Fibroblast of lung (primary cell): ENCODE results near the gene RAP1B. TPM values are rescaled to one million over a fixed set of nuclear protein-coding genes. Genes with fewer than 3 reads are reported as not detected.

Source experiments
- DNase-seq, 2 donors: peaks; one replicate each; pipeline versions ENCODE4 v3.0.0 to v3.0.0-alpha.2; 2010; ENCODE audit warnings: low read depth in 2 of 2
- H2AFZ ChIP-seq: 2 replicates; pipeline ENCODE4 v1.5.1; 2012; ENCODE audit warnings: low read length, control low read depth, inconsistent platforms
- H3K27ac ChIP-seq: 2 replicates; pipeline ENCODE4 v1.5.1; 2011; ENCODE audit warnings: low read length, control low read depth; ENCODE audit not compliant: insufficient read depth
- H3K27me3 ChIP-seq: 2 replicates; pipeline ENCODE4 v1.5.1; 2011; ENCODE audit warnings: mild to moderate bottlenecking, low read length; ENCODE audit not compliant: control insufficient read depth, insufficient read depth
- H3K36me3 ChIP-seq: 2 replicates; pipeline ENCODE4 v1.5.1; 2011; ENCODE audit warnings: low read length; ENCODE audit not compliant: control insufficient read depth, insufficient read depth
- H3K4me1 ChIP-seq: 2 replicates; pipeline ENCODE4 v1.5.1; 2011; ENCODE audit warnings: low read length; ENCODE audit not compliant: control insufficient read depth, insufficient read depth; ENCODE audit errors: extremely low read depth
- H3K4me2 ChIP-seq: 2 replicates; pipeline ENCODE4 v1.5.1; 2011; ENCODE audit warnings: low read length, control low read depth; ENCODE audit not compliant: insufficient read depth; ENCODE audit errors: extremely low read depth
- H3K4me3 ChIP-seq, 4 experiments: fragments of 200-600 bp in 1 of 4; sonication (generic) in 1 of 4; replicated peaks in 1 of 4; 2 replicates each; pipeline ENCODE4 v1.5.1; 2011 to 2016; ENCODE audit warnings: low read length in 4 of 4, low read depth in 3 of 4, mild to moderate bottlenecking in 3 of 4, control low read depth in 2 of 4, inconsistent platforms in 1 of 4, mixed read lengths in 1 of 4; ENCODE audit not compliant: insufficient read depth in 1 of 4; ENCODE audit errors: control extremely low read depth in 1 of 4
- H3K79me2 ChIP-seq: 2 replicates; pipeline ENCODE4 v1.5.1; 2012; ENCODE audit warnings: mild to moderate bottlenecking, low read length, inconsistent platforms; ENCODE audit not compliant: control insufficient read depth, insufficient read depth
- H3K9ac ChIP-seq: 2 replicates; pipeline ENCODE4 v1.5.1; 2011; ENCODE audit warnings: mild to moderate bottlenecking, low read length, control low read depth; ENCODE audit not compliant: insufficient read depth
- H3K9me3 ChIP-seq: 2 replicates; pipeline ENCODE4 v1.5.1; 2012; ENCODE audit warnings: low read depth, low read length; ENCODE audit not compliant: control insufficient read depth, insufficient read depth
- H4K20me1 ChIP-seq: 2 replicates; pipeline ENCODE4 v1.5.1; 2011; ENCODE audit warnings: low read length; ENCODE audit not compliant: control insufficient read depth, insufficient read depth; ENCODE audit errors: extremely low read depth
- EZH2 ChIP-seq: IDR thresholded peaks from 2 replicates; pipeline ENCODE4 v1.5.1; 2012; ENCODE audit warnings: low read length, control low read depth, mild to moderate bottlenecking; ENCODE audit errors: missing control alignments
- polyA plus RNA-seq, 2 donors: library from polyadenylated mRNA; depleted of rRNA in 1 of 2; stranded (reverse) in 1 of 2; unstranded in 1 of 2; fragments of >200 nt; gene quantifications; 2 replicates each; pipeline ENCODE4 v1.2.1, GENCODE V29; 2011 to 2012; ENCODE audit warnings: missing spikeins in 1 of 2
- total RNA-seq: library from RNA; depleted of rRNA; stranded (reverse); fragments of >200 nt; gene quantifications from 2 replicates; pipeline ENCODE4 v1.2.1, GENCODE V29; 2014
- TF ChIP-seq, protein P1 (sequence below), 2 donors: IDR thresholded peaks in 1 of 2; conservative IDR thresholded peaks in 1 of 2; 1 replicate in 1 of 2; 2 replicates in 1 of 2; pipeline ENCODE4 v1.5.1; 2011 to 2012; ENCODE audit warnings: low read length in 2 of 2, control low read depth in 1 of 2, inconsistent platforms in 1 of 2, low read depth in 1 of 2, mild to moderate bottlenecking in 1 of 2

Gene RAP1B
- total and polyA plus RNA-seq, 2 donors (not counting 1 experiment from before 2014, with no cell fraction given) = 194 to 383 TPM

DNA sequence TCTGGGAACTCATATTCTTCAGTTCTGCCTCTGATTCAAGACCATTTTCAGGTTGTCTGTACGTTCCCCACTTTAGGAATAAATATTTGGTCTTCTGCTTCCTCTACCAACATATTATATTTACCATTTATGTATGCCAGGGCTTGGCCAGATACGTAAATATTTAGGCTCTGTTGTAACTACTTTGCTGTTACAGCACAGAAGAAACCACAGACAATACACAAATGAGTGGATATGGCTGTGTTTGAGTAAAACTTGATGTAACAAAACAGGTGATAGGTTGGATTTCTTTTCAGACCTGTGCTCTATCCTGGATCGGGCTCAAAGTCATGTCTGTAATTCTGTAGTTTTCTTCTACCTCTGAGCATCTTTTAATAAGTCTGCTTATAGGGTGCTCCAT is 37.5 kb downstream of the RAP1B start:
- H3K4me2 ChIP-seq = no peak overlapping the region
- H3K9ac ChIP-seq = no peak overlapping the region
- H3K4me3 ChIP-seq = no peak overlapping the region
- no peaks in the 10 kb centered on the region for H4K20me1 ChIP-seq
- peaks cover 4% of the 10 kb centered on the region for H3K36me3 ChIP-seq
- no peaks in the 10 kb centered on the region for H3K9me3 ChIP-seq
- no peaks in the 10 kb centered on the region for H3K4me1 ChIP-seq
- peak in 1 of 2 donors; percentile 49 for DNase-seq
- TF ChIP-seq EZH2 = no peak
- TF ChIP-seq, protein P1, sequence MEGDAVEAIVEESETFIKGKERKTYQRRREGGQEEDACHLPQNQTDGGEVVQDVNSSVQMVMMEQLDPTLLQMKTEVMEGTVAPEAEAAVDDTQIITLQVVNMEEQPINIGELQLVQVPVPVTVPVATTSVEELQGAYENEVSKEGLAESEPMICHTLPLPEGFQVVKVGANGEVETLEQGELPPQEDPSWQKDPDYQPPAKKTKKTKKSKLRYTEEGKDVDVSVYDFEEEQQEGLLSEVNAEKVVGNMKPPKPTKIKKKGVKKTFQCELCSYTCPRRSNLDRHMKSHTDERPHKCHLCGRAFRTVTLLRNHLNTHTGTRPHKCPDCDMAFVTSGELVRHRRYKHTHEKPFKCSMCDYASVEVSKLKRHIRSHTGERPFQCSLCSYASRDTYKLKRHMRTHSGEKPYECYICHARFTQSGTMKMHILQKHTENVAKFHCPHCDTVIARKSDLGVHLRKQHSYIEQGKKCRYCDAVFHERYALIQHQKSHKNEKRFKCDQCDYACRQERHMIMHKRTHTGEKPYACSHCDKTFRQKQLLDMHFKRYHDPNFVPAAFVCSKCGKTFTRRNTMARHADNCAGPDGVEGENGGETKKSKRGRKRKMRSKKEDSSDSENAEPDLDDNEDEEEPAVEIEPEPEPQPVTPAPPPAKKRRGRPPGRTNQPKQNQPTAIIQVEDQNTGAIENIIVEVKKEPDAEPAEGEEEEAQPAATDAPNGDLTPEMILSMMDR (conservative IDR thresholded peaks at IDR 0.05 in 1 of 2, IDR thresholded peaks at IDR 0.05 in 1 of 2; ENCODE audit: low read depth in 1 of 2, low read length in 2 of 2) = no peak
- no peak overlapping the region for H3K27ac ChIP-seq
- H3K27me3 ChIP-seq = no peaks in the 10 kb centered on the region
- H3K79me2 ChIP-seq = peaks cover 68% of the 10 kb centered on the region
- no peak overlapping the region for H2AFZ ChIP-seq

DNA sequence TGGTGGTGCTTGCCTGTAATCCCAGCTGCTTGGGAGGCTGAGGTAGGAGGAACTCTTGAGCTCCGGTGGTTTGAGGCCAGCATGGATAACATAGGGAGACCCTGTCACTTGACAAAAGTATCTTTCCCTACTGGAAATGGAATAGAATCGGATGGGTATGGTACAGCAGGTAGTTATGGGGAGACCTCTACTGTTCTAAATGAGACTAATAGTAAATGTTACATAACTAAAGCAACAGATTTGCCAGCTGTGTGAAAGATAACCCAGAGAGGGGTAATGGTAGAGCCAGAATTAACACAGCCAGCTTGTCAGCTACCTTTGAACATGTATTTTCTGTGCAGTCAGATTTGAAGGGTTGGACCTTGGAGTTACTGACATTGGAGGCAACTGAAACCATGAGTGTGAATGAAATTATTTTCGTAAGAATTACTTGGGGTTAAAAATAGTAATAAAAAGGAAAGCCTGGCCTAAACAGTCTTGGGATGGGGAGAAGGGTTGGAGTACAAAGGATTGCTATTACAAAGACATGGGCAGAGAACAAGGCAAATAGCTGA is 54.4 kb downstream of the RAP1B start:
- Histone ChIP-seq H3K9ac (no peak overlapping the region), H3K4me1 (no peaks in the 10 kb centered on the region), H3K9me3 (no peaks in the 10 kb centered on the region), H4K20me1 (no peaks in the 10 kb centered on the region), H3K27me3 (no peaks in the 10 kb centered on the region), H2AFZ (no peak overlapping the region), H3K36me3 (no peaks in the 10 kb centered on the region), H3K4me2 (no peak overlapping the region), H3K27ac (no peak overlapping the region), H3K4me3 (no peak overlapping the region), H3K79me2 (no peaks in the 10 kb centered on the region)
- no peak for DNase-seq
- TF ChIP-seq EZH2 = no peak
- TF ChIP-seq, protein P1 (conservative IDR thresholded peaks at IDR 0.05 in 1 of 2, IDR thresholded peaks at IDR 0.05 in 1 of 2; ENCODE audit: low read depth in 1 of 2, low read length in 2 of 2) = no peak

DNA sequence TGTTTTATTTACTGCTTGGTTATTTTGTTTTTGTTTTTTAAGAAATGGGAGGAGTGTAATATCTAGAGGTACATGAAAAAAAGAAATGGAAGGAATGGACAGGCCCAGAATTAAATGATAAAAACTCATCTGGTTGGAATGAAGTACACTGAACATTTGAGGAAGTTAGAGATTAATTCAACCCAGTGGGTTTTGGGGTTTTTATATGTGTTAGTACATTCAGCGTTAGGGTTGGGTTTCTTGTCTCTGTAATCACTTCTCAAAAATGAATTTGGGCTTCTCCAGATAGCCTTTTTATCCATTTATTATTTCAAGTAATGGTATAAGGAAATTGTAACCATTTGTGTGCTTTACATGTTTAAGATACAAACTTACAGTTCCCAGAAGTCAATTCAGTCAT is 56.6 kb downstream of the RAP1B start:
- Histone ChIP-seq H4K20me1 (no peaks in the 10 kb centered on the region), H3K27ac (no peak overlapping the region), H3K4me3 (no peak overlapping the region), H2AFZ (no peak overlapping the region), H3K4me2 (no peak overlapping the region), H3K27me3 (no peaks in the 10 kb centered on the region), H3K9ac (no peak overlapping the region), H3K4me1 (no peaks in the 10 kb centered on the region), H3K9me3 (no peaks in the 10 kb centered on the region), H3K36me3 (no peaks in the 10 kb centered on the region), H3K79me2 (no peaks in the 10 kb centered on the region)
- DNase-seq = no peak
- TF ChIP-seq EZH2 = no peak
- TF ChIP-seq, protein P1 (conservative IDR thresholded peaks at IDR 0.05 in 1 of 2, IDR thresholded peaks at IDR 0.05 in 1 of 2; ENCODE audit: low read depth in 1 of 2, low read length in 2 of 2) = no peak
